NCI-H2029 treated with DMSO at 0.1 percent for 48 hours (cell line): ENCODE measurements around the gene CSMD2.

Experiments used
- DNase-seq: peaks from one replicate; lab custom pipeline; 2025; lab: John Stamatoyannopoulos, UW

The CSMD2 gene

DNA sequence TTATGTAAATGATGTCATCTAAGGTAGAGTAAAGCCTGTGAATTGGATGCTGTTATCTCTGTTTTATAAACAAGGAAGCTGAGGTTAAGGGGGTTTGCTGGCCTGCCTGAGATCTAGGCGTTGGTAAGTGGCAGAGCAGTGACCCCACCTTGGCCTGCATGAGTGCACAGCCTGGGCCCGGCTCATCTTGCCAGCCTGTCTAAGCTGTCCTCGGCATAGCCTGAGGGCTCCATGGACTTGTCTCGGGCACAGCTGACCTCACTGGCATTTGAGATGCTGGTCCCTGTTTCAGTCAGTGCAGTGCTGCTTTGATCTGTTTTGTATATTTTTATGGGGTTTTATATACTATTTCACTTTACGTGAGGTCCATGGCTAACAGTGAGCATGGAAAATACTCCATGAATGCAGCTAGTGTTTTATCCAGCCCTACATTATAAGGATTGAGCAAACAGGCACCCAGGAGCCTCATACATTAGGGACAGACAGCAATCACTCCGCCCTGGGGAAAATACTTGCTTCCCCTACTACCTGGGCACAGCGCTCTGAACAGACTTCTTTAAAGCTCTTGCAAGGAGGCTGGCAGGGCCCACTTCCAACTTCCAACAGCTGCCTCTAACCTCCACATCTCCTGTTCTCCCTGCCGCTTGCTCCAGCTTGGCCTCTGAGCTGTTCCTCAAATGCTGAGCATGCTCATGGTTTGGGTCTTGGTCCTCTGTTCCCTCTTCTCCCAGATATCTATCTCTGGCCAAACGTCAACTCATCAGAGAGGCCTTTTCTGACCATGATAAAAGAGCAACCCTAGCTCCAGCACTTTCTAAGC lies 451.8 kb downstream of the CSMD2 start:
- DNase-seq: no peak

- DNase-seq: no peak
Measured at GRCh38 chr1:33712186-33712585, 452.8 kb downstream of the CSMD2 start.

- DNase-seq: no peak
Measured at GRCh38 chr1:33711511-33711910, 453.5 kb downstream of the CSMD2 start.

DNA sequence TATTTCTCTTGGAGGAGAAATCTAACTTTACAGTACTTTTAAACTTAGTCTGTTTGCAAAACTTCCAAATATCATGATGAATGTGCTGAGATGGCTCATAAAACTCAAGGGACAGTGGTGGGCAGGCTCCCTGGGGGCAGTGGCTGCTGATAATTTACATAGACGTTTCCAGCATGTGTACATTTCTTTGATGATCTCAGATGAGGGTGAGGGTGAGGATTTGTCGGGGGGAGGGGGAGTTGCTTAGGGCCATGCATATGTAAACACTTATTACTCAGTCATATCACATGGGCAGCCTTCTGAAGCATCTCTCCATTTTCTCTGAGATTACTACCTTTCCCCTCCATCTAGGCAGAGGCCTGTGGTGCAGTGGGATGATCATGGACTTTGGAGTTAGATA lies 454.1 kb downstream of the CSMD2 start:
- DNase-seq: no peak

DNA sequence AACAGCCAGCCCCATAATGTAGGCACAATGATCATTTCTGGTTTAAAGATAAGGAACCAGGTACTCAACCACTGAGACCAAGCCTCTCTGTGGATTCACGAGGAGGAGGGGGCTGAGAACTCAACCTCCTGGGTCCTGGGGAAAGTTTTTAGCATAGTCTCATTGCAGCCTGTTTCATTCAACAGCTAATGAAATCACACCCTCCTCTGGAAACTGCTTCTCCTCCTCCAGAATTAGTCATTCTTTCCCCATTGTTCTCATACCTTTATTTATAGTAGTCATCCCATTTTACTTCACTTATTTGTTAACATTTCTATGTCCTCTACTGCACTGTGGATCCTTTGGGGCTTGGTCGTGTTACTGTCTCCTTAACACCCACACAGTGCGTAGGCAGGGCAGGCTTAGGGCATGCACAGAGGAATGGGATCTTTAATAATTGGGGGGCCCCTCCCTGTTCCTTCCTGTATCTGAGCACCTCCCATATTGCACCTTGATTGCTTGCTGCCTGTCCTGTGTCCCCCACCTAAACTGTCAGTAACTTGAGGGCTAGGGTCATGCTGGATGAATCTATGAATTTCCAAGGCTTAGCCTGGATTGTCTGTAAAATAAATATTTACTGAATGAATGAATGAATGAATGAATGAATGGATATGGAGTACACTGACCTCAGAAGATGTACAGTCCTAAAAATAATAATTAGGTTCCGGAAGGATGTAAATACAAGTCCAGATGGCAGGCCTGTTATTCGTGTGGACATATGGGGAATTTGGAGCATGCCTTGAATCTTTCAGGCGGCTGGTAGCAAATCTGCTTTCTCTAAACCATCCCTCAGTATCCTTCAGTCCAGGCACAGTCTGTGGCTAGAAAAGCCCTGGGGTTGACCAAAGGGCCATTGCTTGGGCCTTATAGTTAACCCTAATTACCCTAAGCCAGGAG lies 455.0 kb downstream of the CSMD2 start:
- no peak for DNase-seq

DNA sequence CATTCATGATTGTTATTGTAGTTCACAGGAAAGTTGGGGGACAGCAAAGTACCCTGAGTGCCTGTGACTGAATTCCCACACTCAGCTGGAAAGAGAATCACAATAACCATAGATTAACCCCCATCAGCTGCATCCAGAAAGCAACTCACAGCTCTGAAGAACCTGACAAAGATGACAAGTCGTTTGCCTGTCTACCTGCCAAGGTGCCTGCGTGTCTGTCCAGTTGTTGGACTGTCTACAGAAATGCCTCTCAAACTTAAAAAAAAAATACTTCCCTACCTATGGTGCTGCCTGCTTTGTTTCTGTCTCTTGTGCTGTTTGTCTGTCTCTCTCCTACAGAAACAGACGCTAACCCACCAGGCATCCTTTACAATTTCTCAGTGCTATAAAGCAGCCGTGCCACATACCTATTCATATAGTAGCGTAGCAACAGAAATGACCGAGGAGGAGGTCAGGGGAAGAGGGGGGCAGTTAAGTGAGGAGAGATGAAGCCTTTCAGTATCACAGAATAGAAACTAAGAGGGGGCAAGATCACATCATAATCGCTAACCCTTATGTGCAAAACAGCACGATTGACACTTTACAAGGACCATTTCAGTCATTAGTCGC lies 455.8 kb downstream of the CSMD2 start:
- DNase-seq: no peak

GRCh38 chr1:33706634-33707255 lies 458.3 kb downstream of the CSMD2 start:
- no peak for DNase-seq

- DNase-seq: no peak
Measured at GRCh38 chr1:33703464-33703863, 461.6 kb downstream of the CSMD2 start.

DNA sequence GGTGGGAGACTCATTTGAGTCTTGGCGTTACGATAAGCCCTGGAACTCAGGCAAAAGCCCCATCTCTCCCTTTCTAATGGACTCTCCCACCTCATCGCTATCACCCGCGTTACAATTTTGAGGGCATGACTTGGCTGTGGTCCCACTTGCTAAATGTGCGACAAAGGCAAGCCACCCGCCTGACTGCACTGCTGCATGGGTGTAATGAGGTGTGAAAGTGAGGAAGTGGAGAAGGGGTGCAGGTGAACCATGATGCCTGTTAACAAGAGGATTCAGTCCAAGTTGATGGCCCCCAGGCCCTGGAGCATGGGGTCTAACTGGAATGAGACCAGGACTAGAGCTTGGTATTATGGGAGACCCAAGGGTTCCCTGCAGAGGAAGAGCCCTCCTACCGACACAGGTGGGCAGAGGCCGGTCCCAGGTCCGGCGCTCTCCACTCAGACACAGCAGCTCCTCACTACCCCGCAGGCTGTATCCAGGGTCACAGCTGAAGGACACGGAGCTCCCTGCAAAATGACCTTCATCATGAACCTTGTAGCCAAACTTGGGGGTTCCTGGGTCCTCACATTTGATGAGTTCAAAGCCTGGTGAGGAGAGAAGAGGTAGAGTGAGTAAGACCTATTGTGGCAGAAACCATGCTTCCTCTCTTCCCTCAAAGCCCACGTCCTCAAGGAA lies 466.5 kb downstream of the CSMD2 start:
- DNase-seq: no peak

DNA sequence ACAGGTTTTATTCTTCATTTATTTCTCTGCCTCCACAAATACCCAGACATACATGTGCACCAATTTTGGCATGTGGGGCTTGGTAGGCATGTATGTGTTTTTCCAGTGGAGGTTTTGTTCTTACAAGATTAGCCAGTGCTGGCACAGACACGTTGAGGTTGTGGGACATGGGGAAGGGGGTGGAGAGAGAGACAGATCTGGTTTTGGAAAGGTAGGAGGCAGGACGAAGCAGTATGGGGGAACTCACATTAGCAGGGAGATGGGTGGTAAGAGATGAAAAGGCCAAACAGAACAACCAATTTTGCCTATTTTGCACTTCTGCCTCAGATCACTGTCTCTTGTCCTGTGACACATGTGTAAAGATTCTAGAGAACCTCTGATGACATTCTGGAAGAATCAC lies 467.2 kb downstream of the CSMD2 start:
- no peak for DNase-seq

DNA sequence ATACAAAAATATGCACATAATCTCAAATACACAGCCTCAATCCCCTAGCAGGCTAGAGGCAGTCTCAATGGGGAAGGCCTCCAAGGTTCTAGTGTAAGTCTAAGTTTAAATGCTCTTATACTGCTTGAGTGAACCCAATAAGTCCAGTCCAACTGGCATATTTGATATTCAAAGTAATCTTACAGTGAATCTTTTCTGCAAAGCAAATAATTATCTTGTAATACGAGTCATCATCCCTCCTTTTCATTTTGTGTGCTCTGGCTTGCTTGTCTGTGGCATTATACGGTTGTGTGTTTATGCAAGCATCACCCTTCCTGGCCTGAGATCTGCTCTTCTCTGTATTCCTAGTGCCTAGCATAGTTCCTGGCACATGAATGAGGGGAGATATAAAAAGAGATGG lies 468.1 kb downstream of the CSMD2 start:
- no peak for DNase-seq

GRCh38 chr1:33696311-33696710 lies 468.7 kb downstream of the CSMD2 start:
- no peak for DNase-seq

- no peak for DNase-seq
Measured at GRCh38 chr1:33692206-33693188, 472.5 kb downstream of the CSMD2 start.

- no peak for DNase-seq
Measured at GRCh38 chr1:33687000-33687399, 478.0 kb downstream of the CSMD2 start.

DNA sequence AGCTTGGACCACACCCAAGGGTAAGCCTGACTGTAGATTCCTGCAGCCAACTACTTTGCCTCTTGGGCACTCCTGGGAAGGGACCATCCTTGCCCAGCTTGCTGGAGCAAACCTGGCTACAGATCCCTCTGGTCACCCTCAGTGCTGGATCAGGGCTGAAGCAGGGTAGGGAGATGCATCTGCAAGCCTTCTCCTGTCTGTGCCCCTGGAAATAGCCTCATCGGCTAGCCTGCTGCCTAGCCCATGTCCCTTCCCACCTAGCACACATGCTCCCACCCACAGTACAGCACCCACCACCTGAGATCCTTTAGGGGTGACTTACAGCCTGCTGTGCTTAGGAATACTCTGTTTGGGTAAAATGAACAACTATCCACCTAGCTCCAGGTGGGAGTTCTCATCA lies 478.5 kb downstream of the CSMD2 start:
- no peak for DNase-seq

GRCh38 chr1:33685256-33685655 lies 479.8 kb downstream of the CSMD2 start:
- DNase-seq: no peak

DNA sequence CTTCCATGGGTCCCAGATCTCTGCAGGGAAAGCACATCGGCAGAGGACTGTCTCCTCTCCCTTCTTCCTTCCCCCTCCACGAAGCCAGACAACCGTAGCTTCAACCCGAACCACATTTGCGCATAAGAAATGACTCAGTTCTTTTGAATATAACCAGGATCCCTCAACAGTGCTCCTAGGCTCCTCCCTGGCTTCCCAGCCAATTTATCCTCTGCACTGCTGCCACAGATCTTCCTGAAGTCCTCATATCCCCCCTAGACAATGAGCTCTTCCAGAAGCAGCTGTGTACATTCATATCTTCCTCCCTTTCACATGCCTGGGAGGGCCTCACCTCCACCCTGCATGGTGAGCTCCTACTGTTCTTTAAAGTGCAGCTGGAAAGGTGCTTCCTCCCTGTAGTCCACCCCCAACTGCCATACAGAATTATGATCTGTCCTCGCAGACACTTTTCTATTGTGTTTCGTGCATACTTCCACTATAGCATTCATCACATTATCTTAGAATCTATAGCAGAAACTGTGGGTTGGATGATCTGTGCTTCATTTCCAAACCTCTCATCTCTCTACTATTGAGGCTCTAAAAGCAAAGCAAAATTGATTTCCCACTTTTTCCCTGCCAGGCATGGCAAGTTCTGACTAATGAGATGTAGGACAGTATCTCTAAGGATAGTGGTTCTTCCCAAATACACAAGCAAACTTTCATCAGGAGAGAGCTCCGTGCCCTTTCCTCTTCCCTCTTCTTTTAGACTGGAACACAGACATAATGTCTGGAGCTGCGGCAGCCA lies 480.4 kb downstream of the CSMD2 start:
- DNase-seq: no peak

GRCh38 chr1:33683913-33684312 lies 481.1 kb downstream of the CSMD2 start:
- DNase-seq: no peak

DNA sequence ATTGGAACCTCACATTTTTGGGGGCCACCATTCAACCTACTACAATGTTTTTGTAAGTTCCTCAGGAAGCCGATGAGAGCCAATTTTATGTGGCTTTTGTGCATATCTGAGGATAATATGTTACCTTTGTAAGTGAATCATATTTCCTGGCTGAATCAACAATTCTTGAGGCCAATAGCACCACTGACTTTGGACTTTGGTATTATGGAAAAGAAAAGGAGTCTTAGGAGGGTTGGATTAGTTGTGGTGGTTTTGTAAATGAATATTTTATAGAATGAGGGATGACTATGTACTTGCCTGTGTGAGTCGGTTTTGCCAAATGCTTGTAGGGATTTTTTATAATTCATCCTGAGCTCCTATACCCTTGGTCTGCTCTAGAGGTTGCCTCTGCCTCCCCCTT lies 482.7 kb downstream of the CSMD2 start:
- DNase-seq: no peak
